ENCODE data around the gene ESRRA. TPM values are rescaled to one million over a fixed set of nuclear protein-coding genes. Genes with fewer than 3 reads are reported as not detected.

The ESRRA gene
- total RNA-seq (ENCODE audit: low replicate concordance), result 22.8 and 29.8 TPM in 2 replicates

GRCh38 chr11:64305075-64305690 lies at the start of gene ESRRA:
Gene ESRRA, plus strand, starts transcription at chr11:64305524. Its CDS starts 1,656 bp downstream, at chr11:64307180.

GRCh38 chr11:64284048-64284961 lies 21.0 kb upstream of the ESRRA start, which contains the start of gene BAD:
Gene BAD, minus strand, starts transcription at chr11:64284665. Its CDS starts 297 bp downstream, at chr11:64284368.

GRCh38 chr11:64284962-64285884 lies 20.1 kb upstream of the ESRRA start, which contains the start of gene GPR137:
Gene GPR137, plus strand, starts transcription at chr11:64285848. Its CDS starts 677 bp downstream, at chr11:64286525.

GRCh38 chr11:64291262-64291751 lies 14.0 kb upstream of the ESRRA start, which contains the start of gene KCNK4:
Gene KCNK4, plus strand, starts transcription at chr11:64291302. Its CDS starts 1,717 bp downstream, at chr11:64293019.

GRCh38 chr11:64299847-64300648 lies 5.3 kb upstream of the ESRRA start, which contains the start of gene CATSPERZ:
Gene CATSPERZ, plus strand, starts transcription at chr11:64300358. Its CDS starts 53 bp downstream, at chr11:64300411.

GRCh38 chr11:64317325-64317960 lies 12.1 kb downstream of the ESRRA start, which contains the start of gene TRMT112:
Gene TRMT112, minus strand, starts transcription at chr11:64317559. Its CDS starts 33 bp downstream, at chr11:64317526.

GRCh38 chr11:64317961-64318765 lies 12.8 kb downstream of the ESRRA start, which contains the start of gene PRDX5:
Gene PRDX5, plus strand, starts transcription at chr11:64318121. Its CDS starts 95 bp downstream, at chr11:64318216.

GRCh38 chr11:64339754-64340408 lies 34.6 kb downstream of the ESRRA start, which contains the start of gene CCDC88B:
Gene CCDC88B, plus strand, starts transcription at chr11:64340204. Its CDS starts 63 bp downstream, at chr11:64340267.

GRCh38 chr11:64358907-64359711 lies 53.8 kb downstream of the ESRRA start, which contains the start of gene RPS6KA4:
Gene RPS6KA4, plus strand, starts transcription at chr11:64359162. Its CDS starts 74 bp downstream, at chr11:64359236.

Other genes with a start within 250 kb of the ESRRA start
- 24.5 and 25.4 TPM in 2 replicates for gene MACROD1, start 139.4 kb upstream of the ESRRA start, total RNA-seq (ENCODE audit: low replicate concordance)
- 162 and 280 TPM in 2 replicates for gene STIP1, start 119.4 kb upstream of the ESRRA start, total RNA-seq (ENCODE audit: low replicate concordance)
- gene FERMT3, start 98.8 kb upstream of the ESRRA start, total RNA-seq (ENCODE audit: low replicate concordance), result 8.0 and 10.7 TPM in 2 replicates
- gene TRPT1, start 79.3 kb upstream of the ESRRA start, total RNA-seq (ENCODE audit: low replicate concordance), result 32.9 and 42.8 TPM in 2 replicates
- gene NUDT22, start 79.2 kb upstream of the ESRRA start, total RNA-seq (ENCODE audit: low replicate concordance), result 34.6 and 72.8 TPM in 2 replicates
- gene DNAJC4, start 75.0 kb upstream of the ESRRA start, total RNA-seq (ENCODE audit: low replicate concordance), result 11.7 and 12.6 TPM in 2 replicates
- gene VEGFB, start 70.9 kb upstream of the ESRRA start, total RNA-seq (ENCODE audit: low replicate concordance), result 20.7 and 23.5 TPM in 2 replicates
- gene FKBP2, start 64.4 kb upstream of the ESRRA start, total RNA-seq (ENCODE audit: low replicate concordance), result 67.4 and 90.4 TPM in 2 replicates
- gene PPP1R14B, start 58.6 kb upstream of the ESRRA start, total RNA-seq (ENCODE audit: low replicate concordance), result 114 and 363 TPM in 2 replicates
- 43.6 and 50.0 TPM in 2 replicates for gene PLCB3, start 54.0 kb upstream of the ESRRA start, total RNA-seq (ENCODE audit: low replicate concordance)
- gene BAD, start 20.9 kb upstream of the ESRRA start, total RNA-seq (ENCODE audit: low replicate concordance), result 26.3 and 79.5 TPM in 2 replicates
- 6.9 and 7.1 TPM in 2 replicates for gene GPR137, start 19.7 kb upstream of the ESRRA start, total RNA-seq (ENCODE audit: low replicate concordance)
- gene KCNK4, start 14.2 kb upstream of the ESRRA start, total RNA-seq (ENCODE audit: low replicate concordance), result not detected in 2 replicates
- 0.15 and 0.23 TPM in 2 replicates for gene CATSPERZ, start 5.2 kb upstream of the ESRRA start, total RNA-seq (ENCODE audit: low replicate concordance)
- 244 and 288 TPM in 2 replicates for gene TRMT112, start 12.0 kb downstream of the ESRRA start, total RNA-seq (ENCODE audit: low replicate concordance)
- gene PRDX5, start 12.6 kb downstream of the ESRRA start, total RNA-seq (ENCODE audit: low replicate concordance), result 378 and 390 TPM in 2 replicates
- gene CCDC88B, start 34.7 kb downstream of the ESRRA start, total RNA-seq (ENCODE audit: low replicate concordance), result 0.12 and 3.2 TPM in 2 replicates
- 39.3 and 51.6 TPM in 2 replicates for gene RPS6KA4, start 53.6 kb downstream of the ESRRA start, total RNA-seq (ENCODE audit: low replicate concordance)